ENCODE results near the gene IL17RB.

IL17RB gene

GRCh38 chr3:53812434-53812833 lies 33.9 kb upstream of the IL17RB start:
- DNase-seq (ENCODE audit: low read depth, low spot score): no peak

- no peak for DNase-seq (ENCODE audit: low read depth, low spot score)
Observed at GRCh38 chr3:53813229-53813628, 33.1 kb upstream of the IL17RB start.

- no peak for DNase-seq (ENCODE audit: low read depth, low spot score)
Observed at GRCh38 chr3:53813876-53814275, 32.5 kb upstream of the IL17RB start.

GRCh38 chr3:53815067-53815466 lies 31.3 kb upstream of the IL17RB start:
- DNase-seq (ENCODE audit: low read depth, low spot score): no peak

GRCh38 chr3:53815651-53816050 lies 30.7 kb upstream of the IL17RB start:
- no peak for DNase-seq (ENCODE audit: low read depth, low spot score)

- no peak for DNase-seq (ENCODE audit: low read depth, low spot score)
Observed at GRCh38 chr3:53816425-53816824, 29.9 kb upstream of the IL17RB start.

- no peak for DNase-seq (ENCODE audit: low read depth, low spot score)
Observed at GRCh38 chr3:53817211-53817610, 29.2 kb upstream of the IL17RB start.

- DNase-seq (ENCODE audit: low read depth, low spot score): no peak
Observed at GRCh38 chr3:53817809-53818208, 28.6 kb upstream of the IL17RB start.

- DNase-seq (ENCODE audit: low read depth, low spot score): no peak
Observed at GRCh38 chr3:53818221-53819162, 27.9 kb upstream of the IL17RB start.

GRCh38 chr3:53819163-53819868 lies 27.1 kb upstream of the IL17RB start:
- DNase-seq (ENCODE audit: low read depth, low spot score): no peak

- DNase-seq (ENCODE audit: low read depth, low spot score): no peak
Observed at GRCh38 chr3:53820084-53820483, 26.3 kb upstream of the IL17RB start.

- DNase-seq (ENCODE audit: low read depth, low spot score): no peak
Observed at GRCh38 chr3:53820756-53821580, 25.4 kb upstream of the IL17RB start.

- DNase-seq (ENCODE audit: low read depth, low spot score): no peak
Observed at GRCh38 chr3:53821631-53822121, 24.7 kb upstream of the IL17RB start.

GRCh38 chr3:53822331-53822741 lies 24.0 kb upstream of the IL17RB start:
- no peak for DNase-seq (ENCODE audit: low read depth, low spot score)

- DNase-seq (ENCODE audit: low read depth, low spot score): no peak
Observed at GRCh38 chr3:53823026-53823955, 23.1 kb upstream of the IL17RB start.

- no peak for DNase-seq (ENCODE audit: low read depth, low spot score)
Observed at GRCh38 chr3:53823956-53824657, 22.3 kb upstream of the IL17RB start.

- DNase-seq (ENCODE audit: low read depth, low spot score): no peak
Observed at GRCh38 chr3:53824795-53825194, 21.6 kb upstream of the IL17RB start.

GRCh38 chr3:53826048-53826447 lies 20.3 kb upstream of the IL17RB start:
- no peak for DNase-seq (ENCODE audit: low read depth, low spot score)

- no peak for DNase-seq (ENCODE audit: low read depth, low spot score)
Observed at GRCh38 chr3:53828581-53828980, 17.8 kb upstream of the IL17RB start.

- no peak for DNase-seq (ENCODE audit: low read depth, low spot score)
Observed at GRCh38 chr3:53829605-53830004, 16.8 kb upstream of the IL17RB start.
